WERI-Rb-1 (cell line): Measurements from ENCODE around the gene HELZ.

ENCODE experiments used
- DNase-seq: peaks from one replicate; pipeline ENCODE4 v3.0.0-alpha.2; 2020
- H3K27ac ChIP-seq: fragments of 250-450 bp; sonication (Bioruptor Pico); 2 replicates; pipeline ENCODE4 v1.5.1; 2020; ENCODE audit warnings: mild to moderate bottlenecking, moderate library complexity
- H3K27me3 ChIP-seq: fragments of 250-450 bp; sonication (Bioruptor Pico); 2 replicates; pipeline ENCODE4 v1.5.1; 2021; ENCODE audit warnings: mild to moderate bottlenecking, low read depth, moderate library complexity; ENCODE audit not compliant: insufficient read depth, severe bottlenecking
- H3K36me3 ChIP-seq: fragments of 250-450 bp; sonication (Bioruptor Pico); 2 replicates; pipeline ENCODE4 v1.5.1; 2020; ENCODE audit warnings: mild to moderate bottlenecking, moderate library complexity
- H3K4me3 ChIP-seq: 2 replicates; pipeline ENCODE4 v1.5.1; 2011; ENCODE audit warnings: low read depth, mild to moderate bottlenecking, control low read depth, low read length
- H3K9me3 ChIP-seq: fragments of 250-450 bp; sonication (Bioruptor Pico); 2 replicates; pipeline ENCODE4 v1.5.1; 2021; ENCODE audit warnings: mild to moderate bottlenecking, moderate library complexity; ENCODE audit not compliant: severe bottlenecking
- CTCF ChIP-seq: IDR thresholded peaks from 2 replicates; pipeline ENCODE4 v1.5.1; 2011; ENCODE audit warnings: low read depth, mild to moderate bottlenecking, control low read depth, inconsistent platforms, low read length

Gene HELZ

GRCh38 chr17:67217446-67217845, 27.6 kb downstream of the HELZ start:
- no peak for TF ChIP-seq CTCF
- Histone ChIP-seq H3K9me3 (no peaks in the 10 kb centered on the region), H3K27ac (no peak overlapping the region), H3K36me3 (peaks cover 54% of the 10 kb centered on the region), H3K4me3 (no peak overlapping the region), H3K27me3 (no peaks in the 10 kb centered on the region)
- no peak for DNase-seq

DNA sequence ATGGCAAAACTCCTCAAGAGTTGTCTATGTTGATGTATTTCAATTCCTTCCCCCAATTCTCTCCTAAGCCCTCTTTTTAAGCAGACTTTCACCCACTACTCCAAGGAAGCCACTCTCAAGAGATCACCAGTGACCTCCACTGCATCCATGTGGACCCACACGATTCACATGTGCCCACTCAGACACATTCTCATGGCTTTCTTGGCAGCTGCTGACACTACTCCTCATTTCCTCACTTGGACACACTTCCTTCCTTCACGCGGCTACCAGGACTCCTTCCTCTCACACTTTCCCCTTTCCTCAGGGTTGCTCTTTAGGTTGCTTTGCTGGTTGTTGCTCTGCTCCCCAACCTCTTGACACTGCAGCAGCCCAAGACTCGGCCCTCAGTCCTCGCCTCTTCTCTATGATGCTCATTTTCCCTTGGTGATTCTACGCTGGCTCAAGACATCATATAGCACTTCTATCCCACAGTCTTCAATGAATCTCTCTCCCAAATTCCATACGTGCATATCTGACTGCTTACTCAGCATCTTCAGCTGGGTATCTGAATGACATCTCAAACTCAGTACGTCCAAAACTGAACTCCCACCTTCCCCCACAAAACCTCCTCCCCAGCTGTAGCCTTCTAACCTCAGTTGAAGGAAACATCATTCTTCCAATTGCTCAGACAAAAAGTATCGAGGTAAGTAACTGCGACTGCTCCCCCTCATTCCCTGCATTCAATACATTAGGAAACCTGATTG, 28.2 kb downstream of the HELZ start:
- Histone ChIP-seq H3K9me3 (no peaks in the 10 kb centered on the region), H3K27ac (no peak overlapping the region), H3K4me3 (no peak overlapping the region), H3K27me3 (no peaks in the 10 kb centered on the region), H3K36me3 (peaks cover 56% of the 10 kb centered on the region)
- no peak for DNase-seq
- no peak for TF ChIP-seq CTCF

DNA sequence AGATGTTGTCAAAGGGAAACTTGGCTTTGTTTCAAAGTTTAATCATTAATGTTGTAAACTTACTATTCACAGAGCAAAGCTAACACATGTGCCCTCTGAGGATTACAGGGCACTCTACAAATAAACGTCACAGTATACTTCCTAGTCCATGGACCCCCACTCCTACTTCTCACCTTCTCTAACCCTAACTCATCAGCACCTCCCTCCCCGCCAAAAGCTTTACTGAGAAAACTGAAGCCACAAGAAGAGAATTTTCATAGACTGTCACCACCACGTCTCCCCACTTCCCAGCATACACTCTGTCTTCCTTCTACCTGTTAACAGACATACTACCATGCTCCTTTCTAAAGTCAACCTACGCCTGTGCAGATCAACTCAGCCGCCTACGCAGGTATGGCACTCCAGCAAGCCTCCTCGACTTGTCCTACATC, 29.0 kb downstream of the HELZ start:
- no peaks in the 10 kb centered on the region for H3K9me3 ChIP-seq
- H3K36me3 ChIP-seq = peaks cover 61% of the 10 kb centered on the region
- no peaks in the 10 kb centered on the region for H3K27me3 ChIP-seq
- no peak overlapping the region for H3K27ac ChIP-seq
- TF ChIP-seq CTCF = no peak
- DNase-seq = no peak
- no peak overlapping the region for H3K4me3 ChIP-seq

DNA sequence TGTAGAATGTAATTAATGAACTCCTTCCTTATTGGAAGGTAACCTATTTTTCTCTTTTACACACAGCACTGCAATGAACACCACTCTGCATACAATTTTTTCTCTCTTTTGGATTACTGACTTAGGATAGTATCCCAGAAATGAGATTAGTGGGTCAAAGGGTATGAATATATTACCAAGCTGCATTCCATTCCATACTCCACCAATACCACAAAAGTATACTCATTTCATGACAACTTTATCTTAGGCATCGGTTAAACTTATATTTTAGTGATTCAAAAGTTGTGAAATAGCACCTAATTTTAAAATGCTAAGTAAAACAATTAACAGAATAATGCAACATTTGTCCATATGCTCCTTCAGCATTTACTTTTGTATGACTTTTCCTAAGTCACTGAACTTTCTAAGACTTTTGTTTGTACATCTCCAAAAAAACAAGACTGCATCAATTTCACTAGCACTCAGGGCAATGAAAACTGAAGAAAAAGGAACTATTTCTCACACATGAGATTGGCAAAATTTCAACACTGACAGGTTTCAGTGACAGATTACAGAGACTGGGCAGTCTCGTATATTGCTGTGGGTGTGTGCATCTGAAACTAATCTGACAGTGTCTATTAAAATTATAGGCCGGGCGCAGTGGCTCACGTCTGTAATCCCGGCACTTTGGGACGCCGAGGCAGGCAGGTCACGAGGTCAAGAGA, 32.1 kb downstream of the HELZ start:
- peaks cover 58% of the 10 kb centered on the region for H3K36me3 ChIP-seq
- H3K27me3 ChIP-seq = no peaks in the 10 kb centered on the region
- no peak overlapping the region for H3K4me3 ChIP-seq
- DNase-seq = no peak
- no peaks in the 10 kb centered on the region for H3K9me3 ChIP-seq
- TF ChIP-seq CTCF = no peak
- H3K27ac ChIP-seq = no peak overlapping the region

- no peaks in the 10 kb centered on the region for H3K9me3 ChIP-seq
- no peak for TF ChIP-seq CTCF
- no peak overlapping the region for H3K27ac ChIP-seq
- no peaks in the 10 kb centered on the region for H3K27me3 ChIP-seq
- no peak overlapping the region for H3K4me3 ChIP-seq
- peaks cover 51% of the 10 kb centered on the region for H3K36me3 ChIP-seq
- no peak for DNase-seq
Observed at GRCh38 chr17:67212231-67212630, 32.8 kb downstream of the HELZ start.

- no peak for TF ChIP-seq CTCF
- no peak for DNase-seq
Observed at GRCh38 chr17:67211742-67212141, 33.3 kb downstream of the HELZ start.

More at GRCh38 chr17:67211742-67212141, 33.3 kb downstream of the HELZ start:
- no peak overlapping the region for H3K4me3 ChIP-seq
- H3K27me3 ChIP-seq = no peaks in the 10 kb centered on the region
- peaks cover 46% of the 10 kb centered on the region for H3K36me3 ChIP-seq
- no peak overlapping the region for H3K27ac ChIP-seq
- H3K9me3 ChIP-seq = no peaks in the 10 kb centered on the region
